OCI-LY7 (cell line): Measurements from ENCODE around the gene KRT33A.

ENCODE experiments used
- EZH2phosphoT487 ChIP-seq: fragments of 200-600 bp; sonication (generic); IDR thresholded peaks from 2 replicates; pipeline ENCODE4 v1.6.1; 2018; ENCODE audit warnings: low read depth, borderline replicate concordance, mild to moderate bottlenecking, mixed run types, antibody characterized with exemption, low read length, moderate library complexity, mixed read lengths
- TF ChIP-seq, protein P1 (sequence below): fragments of 200-600 bp; sonication (generic); conservative IDR thresholded peaks from 2 replicates; pipeline ENCODE4 v1.5.1; 2014; ENCODE audit warnings: mild to moderate bottlenecking, antibody characterized with exemption, low read length, moderate library complexity, mixed read lengths

DNA sequence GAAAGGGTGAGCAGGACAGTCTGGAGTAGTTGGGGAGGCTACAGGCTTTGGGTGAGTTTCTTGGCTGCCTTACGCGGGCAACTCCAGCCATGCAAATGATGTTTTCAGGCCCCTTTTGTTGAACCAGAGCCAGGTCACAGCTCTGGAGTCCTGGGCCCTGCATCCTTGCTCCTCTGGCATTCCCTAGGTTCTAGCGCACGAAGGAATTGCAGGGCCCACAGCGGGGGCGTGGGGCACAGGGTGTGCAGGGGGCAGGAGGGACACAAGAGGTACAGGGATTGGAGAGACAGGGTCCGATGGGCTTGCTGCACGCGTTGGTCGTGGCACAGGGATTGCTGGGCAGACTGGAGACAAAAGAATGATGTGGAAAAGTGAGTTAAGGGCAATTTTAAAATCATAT, 43.2 kb upstream of the KRT33A start:
- TF ChIP-seq, protein P1, sequence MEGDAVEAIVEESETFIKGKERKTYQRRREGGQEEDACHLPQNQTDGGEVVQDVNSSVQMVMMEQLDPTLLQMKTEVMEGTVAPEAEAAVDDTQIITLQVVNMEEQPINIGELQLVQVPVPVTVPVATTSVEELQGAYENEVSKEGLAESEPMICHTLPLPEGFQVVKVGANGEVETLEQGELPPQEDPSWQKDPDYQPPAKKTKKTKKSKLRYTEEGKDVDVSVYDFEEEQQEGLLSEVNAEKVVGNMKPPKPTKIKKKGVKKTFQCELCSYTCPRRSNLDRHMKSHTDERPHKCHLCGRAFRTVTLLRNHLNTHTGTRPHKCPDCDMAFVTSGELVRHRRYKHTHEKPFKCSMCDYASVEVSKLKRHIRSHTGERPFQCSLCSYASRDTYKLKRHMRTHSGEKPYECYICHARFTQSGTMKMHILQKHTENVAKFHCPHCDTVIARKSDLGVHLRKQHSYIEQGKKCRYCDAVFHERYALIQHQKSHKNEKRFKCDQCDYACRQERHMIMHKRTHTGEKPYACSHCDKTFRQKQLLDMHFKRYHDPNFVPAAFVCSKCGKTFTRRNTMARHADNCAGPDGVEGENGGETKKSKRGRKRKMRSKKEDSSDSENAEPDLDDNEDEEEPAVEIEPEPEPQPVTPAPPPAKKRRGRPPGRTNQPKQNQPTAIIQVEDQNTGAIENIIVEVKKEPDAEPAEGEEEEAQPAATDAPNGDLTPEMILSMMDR: no peak
- no peak for TF ChIP-seq EZH2phosphoT487
